ENCODE results near the gene ZPR1. TPM values are rescaled to one million over a fixed set of nuclear protein-coding genes. Genes with fewer than 3 reads are reported as not detected.

The ZPR1 gene
- total RNA-seq, 4 donors from 2014 or later, result 18.1 to 45.9 (median 39.2) TPM

DNA sequence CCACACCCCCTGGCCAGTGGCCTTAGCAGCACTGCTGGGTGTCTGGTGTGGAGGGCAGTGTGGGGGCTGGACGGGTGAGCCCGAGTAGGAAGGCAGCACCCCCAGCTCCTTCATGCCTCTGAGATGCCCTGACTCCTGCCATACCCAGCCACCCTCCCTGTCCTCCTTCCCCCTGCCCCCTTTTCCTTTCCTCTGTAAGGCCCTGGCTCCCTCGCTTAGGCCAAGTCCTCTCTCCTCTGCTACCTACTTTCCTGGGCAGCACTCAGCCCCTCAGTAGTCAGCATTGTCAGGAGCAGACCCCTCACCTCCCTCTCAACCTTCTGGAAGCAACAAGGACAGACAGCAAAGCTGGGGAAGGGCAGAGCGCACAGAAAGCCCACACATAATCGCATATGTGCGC, 63.0 kb downstream of the ZPR1 start:
- 100% methylated on average over 2 of the region's 6 CpGs; no CpG with 5 or more reads in 1 of the 2 donors for WGBS, 2 donors (ENCODE audit: low coverage in 1 of 2)
- ATAC-seq, result no peak
- Histone ChIP-seq H3K36me3 (no peaks in the 10 kb centered on the region), H3K4me1 (no peaks in the 10 kb centered on the region), H3K27me3 (peaks cover 41% of the 10 kb centered on the region), H3K4me3 (no peak overlapping the region), H3K27ac (no peak overlapping the region), H3K9me3 (no peaks in the 10 kb centered on the region)
- TF ChIP-seq, protein P1, sequence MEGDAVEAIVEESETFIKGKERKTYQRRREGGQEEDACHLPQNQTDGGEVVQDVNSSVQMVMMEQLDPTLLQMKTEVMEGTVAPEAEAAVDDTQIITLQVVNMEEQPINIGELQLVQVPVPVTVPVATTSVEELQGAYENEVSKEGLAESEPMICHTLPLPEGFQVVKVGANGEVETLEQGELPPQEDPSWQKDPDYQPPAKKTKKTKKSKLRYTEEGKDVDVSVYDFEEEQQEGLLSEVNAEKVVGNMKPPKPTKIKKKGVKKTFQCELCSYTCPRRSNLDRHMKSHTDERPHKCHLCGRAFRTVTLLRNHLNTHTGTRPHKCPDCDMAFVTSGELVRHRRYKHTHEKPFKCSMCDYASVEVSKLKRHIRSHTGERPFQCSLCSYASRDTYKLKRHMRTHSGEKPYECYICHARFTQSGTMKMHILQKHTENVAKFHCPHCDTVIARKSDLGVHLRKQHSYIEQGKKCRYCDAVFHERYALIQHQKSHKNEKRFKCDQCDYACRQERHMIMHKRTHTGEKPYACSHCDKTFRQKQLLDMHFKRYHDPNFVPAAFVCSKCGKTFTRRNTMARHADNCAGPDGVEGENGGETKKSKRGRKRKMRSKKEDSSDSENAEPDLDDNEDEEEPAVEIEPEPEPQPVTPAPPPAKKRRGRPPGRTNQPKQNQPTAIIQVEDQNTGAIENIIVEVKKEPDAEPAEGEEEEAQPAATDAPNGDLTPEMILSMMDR (IDR thresholded peaks at IDR 0.05), result no peak
- TF ChIP-seq EP300 (IDR thresholded peaks at IDR 0.05) (no peak), POLR2A (IDR thresholded peaks at IDR 0.05) (no peak), POLR2AphosphoS5 (IDR thresholded peaks at IDR 0.05) (no peak)

Other genes starting within 250 kb of the ZPR1 start
- gene BUD13, start 15.0 kb downstream of the ZPR1 start, total RNA-seq, result 10 to 100 TPM; 13.5 to 17.3 (median 15.8) TPM
- gene APOA5, start 3.9 kb upstream of the ZPR1 start, total RNA-seq, result not detected
- under 1 TPM in 1 of 4 donors, not detected in 3; 0.19 TPM for gene APOA4, start 35.3 kb upstream of the ZPR1 start, total RNA-seq
- 1 to 10 TPM in 1 of 4 donors, not detected in 3; 1.1 TPM for gene APOC3, start 41.9 kb upstream of the ZPR1 start, total RNA-seq
- 1 to 10 TPM in 1 of 4 donors, not detected in 3; 1.3 TPM for gene APOA1, start 49.6 kb upstream of the ZPR1 start, total RNA-seq